Activated CD4-positive, alpha-beta memory T cell treated with anti-CD3 and anti-CD28 coated beads for 36 hours (primary cell): Measurements from ENCODE around the gene MARCO. TPM values are rescaled to one million over a fixed set of nuclear protein-coding genes. Genes with fewer than 3 reads are reported as not detected.
"Not testable (repeated sequence)": the region's sequence is repeated elsewhere in the genome, so short reads cannot be mapped to it uniquely, and the experiment has no call there.

Experiments used
- CTCF ChIA-PET: fragments of 350-600 bp; sonication (Branson Sonifier 250); formaldehyde crosslinking; loops from one replicate; lab custom pipeline; 2021; ENCODE audit warnings: antibody characterized with exemption, inconsistent platforms; lab: Charles Lee
- POLR2A ChIA-PET: fragments of 350-600 bp; sonication (Branson Sonifier 250); formaldehyde crosslinking; loops from one replicate; lab custom pipeline; 2021; ENCODE audit warnings: antibody characterized with exemption; lab: Charles Lee
- DNase-seq: peaks from one replicate; pipeline ENCODE4 v3.0.0-alpha.2; 2020
- H3K27ac Mint-ChIP-seq: one replicate; pipeline ENCODE4 v1.8.0; 2021; ENCODE audit warnings: mixed read lengths
- H3K27me3 Mint-ChIP-seq: one replicate; pipeline ENCODE4 v1.8.0; 2021; ENCODE audit warnings: mixed read lengths
- H3K36me3 Mint-ChIP-seq: one replicate; pipeline ENCODE4 v1.8.0; 2021; ENCODE audit warnings: mixed read lengths
- H3K4me1 Mint-ChIP-seq: one replicate; pipeline ENCODE4 v1.8.0; 2021; ENCODE audit warnings: low read depth, mixed read lengths
- H3K4me3 Mint-ChIP-seq: one replicate; pipeline ENCODE4 v1.8.0; 2021; ENCODE audit warnings: mild to moderate bottlenecking, mixed read lengths
- H3K9me3 Mint-ChIP-seq: one replicate; pipeline ENCODE4 v1.8.0; 2021; ENCODE audit warnings: mixed read lengths
- intact Hi-C: fragments of 100-400 bp; cut with micrococcal nuclease; formaldehyde crosslinking; loops from one replicate; pipeline ENCODE4 v1.15.1; 2023
- total RNA-seq, 2 experiments: library from RNA; stranded (reverse); gene quantifications; one replicate each; pipeline ENCODE4 v1.2.3, GENCODE V29; 2021

MARCO gene
- total RNA-seq, 2 experiments from 2014 or later, result not detected

- no peaks in the 10 kb centered on the region for H3K4me1 Mint-ChIP-seq
- no peak for DNase-seq
- ChIA-PET POLR2A (no interaction called here), CTCF (no interaction called here)
- peaks cover 7% of the 10 kb centered on the region for H3K27me3 Mint-ChIP-seq
- no peak overlapping the region for H3K27ac Mint-ChIP-seq
- no peak overlapping the region for H3K4me3 Mint-ChIP-seq
- H3K36me3 Mint-ChIP-seq, result no peaks in the 10 kb centered on the region
- intact Hi-C loops, result no loop called here
- H3K9me3 Mint-ChIP-seq, result peaks cover 8% of the 10 kb centered on the region
Measured at GRCh38 chr2:118937817-118938216, 4.2 kb upstream of the MARCO start.

DNA sequence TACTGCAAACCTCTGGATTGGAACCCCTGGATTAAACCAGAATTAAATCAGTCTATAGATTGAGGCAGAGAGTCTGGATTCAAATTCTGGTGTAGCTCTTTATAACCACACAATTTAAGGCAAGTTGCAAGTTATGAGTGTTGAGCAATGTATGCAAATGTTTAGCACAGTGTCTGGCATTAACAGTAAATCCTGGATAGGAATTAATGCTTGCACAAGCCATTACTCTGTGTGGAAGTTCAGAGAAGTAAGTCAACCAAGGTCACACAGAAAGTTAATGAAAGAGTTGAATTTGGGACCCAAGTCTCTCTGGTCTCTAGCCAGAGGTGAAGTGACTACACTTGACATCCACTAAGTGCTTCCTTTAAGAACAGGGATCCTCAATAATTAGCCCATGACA lies 2.0 kb upstream of the MARCO start:
- DNase-seq, result no peak
- H3K9me3 Mint-ChIP-seq, result no peaks in the 10 kb centered on the region
- no peak overlapping the region for H3K4me3 Mint-ChIP-seq
- peaks cover 7% of the 10 kb centered on the region for H3K27me3 Mint-ChIP-seq
- no peaks in the 10 kb centered on the region for H3K36me3 Mint-ChIP-seq
- intact Hi-C loops, result no loop called here
- H3K27ac Mint-ChIP-seq, result no peak overlapping the region
- POLR2A ChIA-PET, result no interaction called here
- H3K4me1 Mint-ChIP-seq, result no peaks in the 10 kb centered on the region
- CTCF ChIA-PET, result interaction anchor here (0.6 kb wide), 1 partner anchor 86 kb away, joined by 3 read pairs; no protein-coding TSS in a partner anchor

- Mint-ChIP-seq H3K27ac (no peak overlapping the region), H3K27me3 (peaks cover 7% of the 10 kb centered on the region), H3K9me3 (no peaks in the 10 kb centered on the region), H3K4me3 (no peak overlapping the region), H3K4me1 (no peaks in the 10 kb centered on the region), H3K36me3 (no peaks in the 10 kb centered on the region)
- ChIA-PET CTCF (no interaction called here), POLR2A (no interaction called here)
- intact Hi-C loops, result no loop called here
- no peak for DNase-seq
Measured at GRCh38 chr2:118940486-118941120, 1.4 kb upstream of the MARCO start.

DNA sequence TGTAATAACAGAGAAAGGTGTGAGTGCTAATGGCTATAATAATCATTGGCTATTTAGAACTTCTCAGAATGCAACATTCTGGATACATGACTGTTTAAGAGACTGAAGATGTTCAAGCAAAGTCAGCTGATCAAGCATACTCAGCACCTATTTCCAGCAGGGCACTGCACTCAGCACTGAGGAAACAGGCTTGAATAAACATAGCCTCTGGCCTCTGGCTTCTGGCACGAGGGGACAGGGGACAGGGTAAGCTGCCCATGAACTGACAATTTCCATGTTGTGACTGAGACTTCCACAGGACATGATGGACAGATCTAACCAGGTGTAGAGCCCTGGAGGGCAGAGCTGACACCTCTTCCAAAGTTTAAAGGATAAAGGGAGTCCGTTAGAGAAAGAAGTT lies 1.3 kb downstream of the MARCO start:
- H3K36me3 Mint-ChIP-seq, result no peaks in the 10 kb centered on the region
- intact Hi-C loops, result no loop called here
- no peak for DNase-seq
- CTCF ChIA-PET, result no interaction called here
- H3K27ac Mint-ChIP-seq, result no peak overlapping the region
- no peaks in the 10 kb centered on the region for H3K4me1 Mint-ChIP-seq
- H3K4me3 Mint-ChIP-seq, result no peak overlapping the region
- H3K9me3 Mint-ChIP-seq, result no peaks in the 10 kb centered on the region
- peaks cover 12% of the 10 kb centered on the region for H3K27me3 Mint-ChIP-seq
- POLR2A ChIA-PET, result no interaction called here

DNA sequence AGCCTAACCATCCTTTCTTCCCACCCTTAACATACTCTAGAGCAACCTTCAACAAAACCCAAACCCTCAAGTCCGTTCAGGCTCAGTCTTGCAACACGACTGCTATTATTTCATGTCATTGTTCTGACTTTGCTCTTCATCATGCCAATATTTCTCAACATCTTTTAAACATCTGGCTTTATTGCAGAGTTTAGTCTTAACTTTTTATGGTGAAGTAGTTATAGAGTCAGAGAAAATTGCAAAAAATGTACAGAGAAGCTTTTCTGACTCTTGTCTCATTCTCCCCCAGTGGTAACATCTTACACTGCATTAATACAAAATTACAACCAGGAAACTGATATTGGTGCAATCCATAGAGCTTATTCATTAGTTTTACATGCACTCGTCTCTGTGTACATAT lies 3.9 kb downstream of the MARCO start:
- H3K9me3 Mint-ChIP-seq, result no peaks in the 10 kb centered on the region
- no peak overlapping the region for H3K27ac Mint-ChIP-seq
- H3K4me1 Mint-ChIP-seq, result no peaks in the 10 kb centered on the region
- H3K36me3 Mint-ChIP-seq, result no peaks in the 10 kb centered on the region
- H3K27me3 Mint-ChIP-seq, result peaks cover 12% of the 10 kb centered on the region
- DNase-seq, result no peak
- no peak overlapping the region for H3K4me3 Mint-ChIP-seq
- intact Hi-C loops, result no loop called here
- CTCF ChIA-PET, result no interaction called here
- POLR2A ChIA-PET, result no interaction called here

- CTCF ChIA-PET, H3K9me3 Mint-ChIP-seq, H3K4me3 Mint-ChIP-seq, POLR2A ChIA-PET, intact Hi-C loops, H3K36me3 Mint-ChIP-seq, H3K4me1 Mint-ChIP-seq, DNase-seq, H3K27ac Mint-ChIP-seq, H3K27me3 Mint-ChIP-seq: not testable (repeated sequence)
Measured at GRCh38 chr2:118948266-118948665, 6.3 kb downstream of the MARCO start.

- no peaks in the 10 kb centered on the region for H3K27me3 Mint-ChIP-seq
- ChIA-PET CTCF (no interaction called here), POLR2A (no interaction called here)
- H3K36me3 Mint-ChIP-seq, result no peaks in the 10 kb centered on the region
- H3K4me1 Mint-ChIP-seq, result no peaks in the 10 kb centered on the region
- no peak overlapping the region for H3K4me3 Mint-ChIP-seq
- no peak for DNase-seq
- intact Hi-C loops, result no loop called here
- H3K9me3 Mint-ChIP-seq, result peaks cover 12% of the 10 kb centered on the region
- H3K27ac Mint-ChIP-seq, result no peak overlapping the region
Measured at GRCh38 chr2:118954297-118955060, 12.5 kb downstream of the MARCO start.

DNA sequence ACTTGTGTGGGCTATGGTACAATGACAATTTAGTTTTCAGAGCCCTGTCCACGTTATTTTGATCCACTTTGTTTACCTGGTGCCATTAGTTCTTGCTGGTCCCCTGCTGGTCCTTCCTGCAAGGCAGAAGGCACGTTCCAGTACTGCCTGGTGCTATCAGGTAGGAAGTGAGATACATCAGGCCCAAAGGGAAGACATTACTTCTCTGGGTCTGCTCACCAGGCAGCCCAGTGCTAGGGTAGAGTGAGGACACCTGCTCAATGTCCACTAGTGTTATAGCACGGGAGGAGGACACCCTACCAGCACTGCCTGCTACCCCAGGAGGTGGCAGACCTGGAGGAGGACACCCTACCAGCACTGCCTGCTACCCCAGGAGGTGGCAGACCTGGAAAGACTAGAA lies 23.7 kb downstream of the MARCO start:
- CTCF ChIA-PET, result no interaction called here
- Mint-ChIP-seq H3K4me1 (no peaks in the 10 kb centered on the region), H3K4me3 (no peak overlapping the region), H3K27ac (no peak overlapping the region), H3K9me3 (peaks cover 3% of the 10 kb centered on the region), H3K27me3 (peaks cover 4% of the 10 kb centered on the region), H3K36me3 (no peaks in the 10 kb centered on the region)
- intact Hi-C loops, result no loop called here
- POLR2A ChIA-PET, result no interaction called here
- no peak for DNase-seq

DNA sequence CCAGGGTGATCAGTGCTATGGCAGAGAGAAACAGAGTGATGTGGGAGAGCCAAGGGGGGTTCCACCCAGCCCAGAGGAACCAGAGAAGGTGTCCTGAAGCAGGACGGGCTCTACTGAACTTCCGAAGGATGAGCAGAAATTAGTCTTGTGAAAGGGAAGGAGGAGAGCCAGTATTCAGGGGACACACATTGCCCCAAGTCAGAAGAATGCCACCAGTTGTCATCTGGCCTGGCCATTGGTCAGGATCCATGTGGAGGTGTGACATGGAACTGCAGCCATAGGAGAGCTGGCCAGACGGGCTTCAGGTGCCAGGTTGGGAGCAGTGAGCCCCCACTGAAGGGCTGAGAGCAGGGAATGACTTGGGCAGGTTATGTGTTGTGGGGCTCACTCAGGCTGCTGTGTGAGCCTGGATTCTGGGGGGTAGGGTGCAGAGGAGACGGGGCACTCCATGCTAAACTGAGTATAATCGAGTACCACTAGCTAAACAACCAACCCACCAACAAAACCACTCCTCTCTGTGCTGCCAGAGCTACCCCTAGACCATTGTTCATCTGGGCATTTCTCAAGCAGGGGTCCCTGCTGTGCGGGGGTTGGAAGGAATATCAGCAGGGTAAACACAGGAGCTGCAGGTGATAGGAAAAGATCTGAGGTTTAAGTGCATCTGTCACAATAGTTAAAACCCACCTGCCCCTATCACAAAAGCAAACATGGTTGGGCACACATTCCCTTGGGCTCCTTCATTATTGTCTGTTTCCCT lies 25.3 kb downstream of the MARCO start:
- Mint-ChIP-seq H3K4me3 (no peak overlapping the region), H3K36me3 (no peaks in the 10 kb centered on the region), H3K27me3 (peaks cover 4% of the 10 kb centered on the region), H3K4me1 (no peaks in the 10 kb centered on the region), H3K27ac (no peak overlapping the region), H3K9me3 (no peaks in the 10 kb centered on the region)
- POLR2A ChIA-PET, result no interaction called here
- intact Hi-C loops, result no loop called here
- no peak for DNase-seq
- CTCF ChIA-PET, result no interaction called here

DNA sequence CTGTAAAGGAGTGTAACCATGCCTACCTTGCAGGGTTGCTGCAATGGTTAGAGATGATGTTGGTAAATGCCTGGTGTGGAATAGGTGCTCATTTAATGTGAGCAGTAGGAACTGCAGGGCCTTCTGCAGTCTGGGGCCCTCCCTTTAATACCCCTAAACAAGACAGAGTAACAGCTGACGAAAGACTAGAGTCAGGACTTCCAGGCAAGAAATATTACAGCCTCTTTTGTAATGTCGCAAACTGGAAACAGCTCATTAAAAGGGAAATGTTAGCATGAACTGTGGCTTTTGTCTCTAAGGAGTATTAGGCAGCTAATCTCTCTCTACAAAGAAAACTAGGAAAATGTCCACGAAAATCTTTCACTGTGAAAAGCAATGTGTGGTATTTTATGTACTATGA lies 26.0 kb downstream of the MARCO start:
- no peak overlapping the region for H3K27ac Mint-ChIP-seq
- intact Hi-C loops, result no loop called here

DNA sequence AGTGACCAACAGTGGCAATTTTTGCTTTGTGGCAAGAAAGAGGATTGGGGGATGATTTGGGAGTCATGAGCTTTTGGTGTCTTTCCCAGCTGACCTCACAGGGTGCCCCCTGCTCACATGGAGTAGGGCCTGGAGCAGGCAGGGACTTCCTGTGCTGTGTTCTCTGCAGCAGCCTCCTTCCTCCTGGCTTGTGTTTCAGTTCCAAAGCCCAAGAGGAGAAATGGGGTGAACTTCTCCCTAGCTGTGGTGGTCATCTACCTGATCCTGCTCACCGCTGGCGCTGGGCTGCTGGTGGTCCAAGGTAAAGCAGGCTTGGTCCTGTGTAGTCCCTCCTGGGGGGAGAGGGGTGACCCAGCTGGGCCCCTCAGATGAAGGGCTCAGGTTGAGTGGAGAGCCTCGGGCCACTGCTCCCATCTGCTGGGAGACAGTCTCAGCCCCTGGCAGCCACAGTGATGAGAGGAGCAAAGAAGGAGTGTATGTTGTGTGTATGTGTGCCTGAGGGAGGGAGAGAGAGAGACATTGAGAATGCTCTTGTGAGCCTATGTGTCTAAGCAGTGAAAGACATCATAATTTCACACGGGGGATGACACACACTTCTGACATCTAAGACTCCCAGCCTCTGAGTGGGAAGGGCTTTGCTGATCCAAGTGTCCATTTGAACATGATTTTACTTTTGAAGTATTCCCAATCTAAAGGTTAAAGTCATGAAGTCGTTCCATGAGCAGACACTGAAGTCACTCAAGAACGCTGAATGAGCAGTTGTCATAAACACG lies 27.2 kb downstream of the MARCO start:
- H3K36me3 Mint-ChIP-seq, result no peaks in the 10 kb centered on the region
- CTCF ChIA-PET, result no interaction called here
- no peak for DNase-seq
- H3K27me3 Mint-ChIP-seq, result peaks cover 6% of the 10 kb centered on the region
- H3K27ac Mint-ChIP-seq, result no peak overlapping the region
- POLR2A ChIA-PET, result no interaction called here
- no peak overlapping the region for H3K4me3 Mint-ChIP-seq
- H3K9me3 Mint-ChIP-seq, result no peaks in the 10 kb centered on the region
- intact Hi-C loops, result no loop called here
- no peaks in the 10 kb centered on the region for H3K4me1 Mint-ChIP-seq

More for the DNA sequence above, 26.0 kb downstream of the MARCO start:
- peaks cover 4% of the 10 kb centered on the region for H3K27me3 Mint-ChIP-seq
- H3K9me3 Mint-ChIP-seq, result no peaks in the 10 kb centered on the region
- H3K4me1 Mint-ChIP-seq, result no peaks in the 10 kb centered on the region
- POLR2A ChIA-PET, result no interaction called here
- CTCF ChIA-PET, result no interaction called here
- DNase-seq, result no peak
- H3K36me3 Mint-ChIP-seq, result no peaks in the 10 kb centered on the region
- no peak overlapping the region for H3K4me3 Mint-ChIP-seq
